ENCODE data around the gene TNFRSF9.

Gene TNFRSF9

GRCh38 chr1:7879228-7879627 is 61.4 kb downstream of the TNFRSF9 start:
- in situ Hi-C loops (cut with HindIII; ENCODE audit: low sequenced_read_pairs), result no loop called here

GRCh38 chr1:7878027-7878426 is 62.6 kb downstream of the TNFRSF9 start:
- in situ Hi-C loops (cut with HindIII; ENCODE audit: low sequenced_read_pairs), result no loop called here

GRCh38 chr1:7873801-7874795 is 66.5 kb downstream of the TNFRSF9 start:
- in situ Hi-C loops (cut with HindIII; ENCODE audit: low sequenced_read_pairs), result no loop called here

GRCh38 chr1:7871136-7871535 is 69.5 kb downstream of the TNFRSF9 start:
- in situ Hi-C loops (cut with HindIII; ENCODE audit: low sequenced_read_pairs), result no loop called here

GRCh38 chr1:7869136-7869920 is 71.3 kb downstream of the TNFRSF9 start:
- in situ Hi-C loops (cut with HindIII; ENCODE audit: low sequenced_read_pairs), result no loop called here

GRCh38 chr1:7868070-7868780 is 72.4 kb downstream of the TNFRSF9 start:
- in situ Hi-C loops (cut with HindIII; ENCODE audit: low sequenced_read_pairs), result no loop called here

- in situ Hi-C loops (cut with HindIII; ENCODE audit: low sequenced_read_pairs), result no loop called here
These were observed 74.7 kb downstream of the TNFRSF9 start for GRCh38 chr1:7865978-7866377.
